Measurements from ENCODE around the gene MRPL9.

MRPL9 gene

GRCh38 chr1:151763990-151764389 lies 694 bp upstream of the MRPL9 start:
- Histone ChIP-seq H3K18ac (ENCODE audit: low read length) (no peak overlapping the region), H2BK15ac (ENCODE audit: low read length) (no peak overlapping the region), H4K8ac (ENCODE audit: low read depth, low read length) (no peak overlapping the region), H2AK5ac (ENCODE audit: low read depth, low read length) (no peak overlapping the region), H3K9ac (ENCODE audit: low read depth, low read length, poor library complexity) (no peak overlapping the region), H3K79me1 (ENCODE audit: low read depth, low read length) (no peaks in the 10 kb centered on the region), H2BK5ac (ENCODE audit: low read length) (no peak overlapping the region), H3K14ac (ENCODE audit: low read length) (no peak overlapping the region), H2BK12ac (ENCODE audit: low read length) (no peak overlapping the region), H2BK120ac (ENCODE audit: low read depth, low read length) (no peak overlapping the region), H3K4me2 (ENCODE audit: insufficient read depth, low read length, poor library complexity, severe bottlenecking) (peak overlapping the region; percentile 77), H3K36me3 (replicated peaks in 1 of 2; ENCODE audit: control insufficient read depth in 2 of 2, insufficient read depth in 2 of 2, low read length in 2 of 2) (peaks cover 14 to 34% of the 10 kb centered on the region in 2 donors), H3K9me3 (replicated peaks in 1 of 2; ENCODE audit: control insufficient read depth in 2 of 2, insufficient read depth in 1 of 2, low read depth in 1 of 2, low read length in 2 of 2) (no peaks in the 10 kb centered on the region), H3K27ac (replicated peaks; ENCODE audit: low read length) (no peak overlapping the region), H3K23ac (ENCODE audit: low read depth, low read length, poor library complexity) (no peak overlapping the region), H2AFZ (ENCODE audit: low read length) (peak overlapping the region; percentile 85), H4K91ac (ENCODE audit: low read depth, low read length, poor library complexity) (no peak overlapping the region), H3K27me3 (ENCODE audit: control insufficient read depth in 3 of 3, insufficient read depth in 3 of 3, low read depth in 1 of 3, low read length in 3 of 3) (no peaks in the 10 kb centered on the region), H3K4ac (ENCODE audit: low read length) (no peak overlapping the region), H3K4me1 (ENCODE audit: control insufficient read depth in 2 of 2, insufficient read depth in 1 of 2, low read depth in 1 of 2, low read length in 2 of 2) (peaks cover 3 to 4% of the 10 kb centered on the region in 2 donors), H3K4me3 (ENCODE audit: low read length in 2 of 2) (peak overlapping the region in 1 of 2 donors; percentile 78)
- no peak for DNase-seq (ENCODE audit: low spot score)
- WGBS, 2 donors (ENCODE audit: extremely low coverage in 2 of 2, insufficient read length in 2 of 2, insufficient replicate concordance in 1 of 2): 100% methylated on average over 2 of the region's 10 CpGs; no CpG with 5 or more reads in 1 of the 2 donors

GRCh38 chr1:151760597-151761385 lies 2.5 kb downstream of the MRPL9 start:
- H3K18ac ChIP-seq (ENCODE audit: low read length): no peak overlapping the region
- no peak overlapping the region for H3K4me3 ChIP-seq (ENCODE audit: low read length in 2 of 2)
- H3K4ac ChIP-seq (ENCODE audit: low read length): no peak overlapping the region
- no peak overlapping the region for H2BK15ac ChIP-seq (ENCODE audit: low read length)
- no peak overlapping the region for H2BK5ac ChIP-seq (ENCODE audit: low read length)
- H3K4me2 ChIP-seq (ENCODE audit: insufficient read depth, low read length, poor library complexity, severe bottlenecking): no peak overlapping the region
- no CpG with 5 or more reads among the region's 7 CpGs for WGBS, 2 donors (ENCODE audit: extremely low coverage in 2 of 2, insufficient read length in 2 of 2, insufficient replicate concordance in 1 of 2)
- H3K4me1 ChIP-seq (ENCODE audit: control insufficient read depth in 2 of 2, insufficient read depth in 1 of 2, low read depth in 1 of 2, low read length in 2 of 2): peaks cover 3 to 4% of the 10 kb centered on the region in 2 donors
- no peak overlapping the region for H2BK12ac ChIP-seq (ENCODE audit: low read length)
- no peak overlapping the region for H2AFZ ChIP-seq (ENCODE audit: low read length)
- H3K9ac ChIP-seq (ENCODE audit: low read depth, low read length, poor library complexity): no peak overlapping the region
- no peak overlapping the region for H3K23ac ChIP-seq (ENCODE audit: low read depth, low read length, poor library complexity)
- no peaks in the 10 kb centered on the region for H3K79me1 ChIP-seq (ENCODE audit: low read depth, low read length)
- no peak overlapping the region for H3K14ac ChIP-seq (ENCODE audit: low read length)
- H3K36me3 ChIP-seq (replicated peaks in 1 of 2; ENCODE audit: control insufficient read depth in 2 of 2, insufficient read depth in 2 of 2, low read length in 2 of 2): peaks cover 20 to 60% of the 10 kb centered on the region in 2 donors
- no peak overlapping the region for H2BK120ac ChIP-seq (ENCODE audit: low read depth, low read length)
- no peak overlapping the region for H4K8ac ChIP-seq (ENCODE audit: low read depth, low read length)
- no peaks in the 10 kb centered on the region for H3K9me3 ChIP-seq (replicated peaks in 1 of 2; ENCODE audit: control insufficient read depth in 2 of 2, insufficient read depth in 1 of 2, low read depth in 1 of 2, low read length in 2 of 2)
- H3K27me3 ChIP-seq (ENCODE audit: control insufficient read depth in 3 of 3, insufficient read depth in 3 of 3, low read depth in 1 of 3, low read length in 3 of 3): no peaks in the 10 kb centered on the region
- DNase-seq (ENCODE audit: low spot score): no peak
- no peak overlapping the region for H4K91ac ChIP-seq (ENCODE audit: low read depth, low read length, poor library complexity)
- H3K27ac ChIP-seq (replicated peaks; ENCODE audit: low read length): no peak overlapping the region
- no peak overlapping the region for H2AK5ac ChIP-seq (ENCODE audit: low read depth, low read length)

DNA sequence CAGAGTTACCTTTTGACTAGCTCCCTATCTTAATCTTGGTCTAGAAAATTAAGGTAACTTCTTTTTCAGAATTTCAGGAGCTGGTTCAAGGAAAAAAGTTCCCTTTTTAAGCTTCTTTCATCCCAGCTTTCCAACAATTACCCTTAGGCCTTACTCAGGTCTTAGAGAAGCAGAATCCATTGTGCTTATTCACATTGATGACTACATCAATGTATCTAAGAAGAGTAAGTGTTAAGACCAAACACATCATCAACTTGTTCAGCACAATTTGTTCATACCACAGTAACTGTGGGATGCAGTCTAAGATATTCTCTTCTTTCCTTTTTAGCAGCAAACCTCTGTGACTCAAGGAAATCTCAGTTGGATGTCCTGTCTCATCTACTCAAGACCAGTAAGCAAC lies 4.1 kb downstream of the MRPL9 start:
- no peaks in the 10 kb centered on the region for H3K9me3 ChIP-seq (replicated peaks in 1 of 2; ENCODE audit: control insufficient read depth in 2 of 2, insufficient read depth in 1 of 2, low read depth in 1 of 2, low read length in 2 of 2)
- no peak overlapping the region for H4K8ac ChIP-seq (ENCODE audit: low read depth, low read length)
- H2BK15ac ChIP-seq (ENCODE audit: low read length): no peak overlapping the region
- no peak overlapping the region for H3K9ac ChIP-seq (ENCODE audit: low read depth, low read length, poor library complexity)
- H3K4me3 ChIP-seq (ENCODE audit: low read length in 2 of 2): no peak overlapping the region
- H3K4me1 ChIP-seq (ENCODE audit: control insufficient read depth in 2 of 2, insufficient read depth in 1 of 2, low read depth in 1 of 2, low read length in 2 of 2): peaks cover 3 to 4% of the 10 kb centered on the region in 2 donors
- peaks cover 20 to 60% of the 10 kb centered on the region in 2 donors for H3K36me3 ChIP-seq (replicated peaks in 1 of 2; ENCODE audit: control insufficient read depth in 2 of 2, insufficient read depth in 2 of 2, low read length in 2 of 2)
- no peak for DNase-seq (ENCODE audit: low spot score)
- no peak overlapping the region for H3K23ac ChIP-seq (ENCODE audit: low read depth, low read length, poor library complexity)
- no peak overlapping the region for H2AK5ac ChIP-seq (ENCODE audit: low read depth, low read length)
- H2BK5ac ChIP-seq (ENCODE audit: low read length): no peak overlapping the region
- H3K4ac ChIP-seq (ENCODE audit: low read length): no peak overlapping the region
- H3K18ac ChIP-seq (ENCODE audit: low read length): no peak overlapping the region
- H2BK120ac ChIP-seq (ENCODE audit: low read depth, low read length): no peak overlapping the region
- no peak overlapping the region for H3K4me2 ChIP-seq (ENCODE audit: insufficient read depth, low read length, poor library complexity, severe bottlenecking)
- no peak overlapping the region for H2AFZ ChIP-seq (ENCODE audit: low read length)
- no peak overlapping the region for H2BK12ac ChIP-seq (ENCODE audit: low read length)
- H3K27ac ChIP-seq (replicated peaks; ENCODE audit: low read length): no peak overlapping the region
- H3K79me1 ChIP-seq (ENCODE audit: low read depth, low read length): no peaks in the 10 kb centered on the region
- H3K27me3 ChIP-seq (ENCODE audit: control insufficient read depth in 3 of 3, insufficient read depth in 3 of 3, low read depth in 1 of 3, low read length in 3 of 3): no peaks in the 10 kb centered on the region
- no peak overlapping the region for H3K14ac ChIP-seq (ENCODE audit: low read length)
- no peak overlapping the region for H4K91ac ChIP-seq (ENCODE audit: low read depth, low read length, poor library complexity)

GRCh38 chr1:151756291-151756690 lies 7.0 kb downstream of the MRPL9 start:
- no peak overlapping the region for H3K4me2 ChIP-seq (ENCODE audit: insufficient read depth, low read length, poor library complexity, severe bottlenecking)
- H3K9ac ChIP-seq (ENCODE audit: low read depth, low read length, poor library complexity): no peak overlapping the region
- no peak overlapping the region for H4K8ac ChIP-seq (ENCODE audit: low read depth, low read length)
- H3K27me3 ChIP-seq (ENCODE audit: control insufficient read depth in 3 of 3, insufficient read depth in 3 of 3, low read depth in 1 of 3, low read length in 3 of 3): no peaks in the 10 kb centered on the region
- H3K4ac ChIP-seq (ENCODE audit: low read length): no peak overlapping the region
- H3K9me3 ChIP-seq (replicated peaks in 1 of 2; ENCODE audit: control insufficient read depth in 2 of 2, insufficient read depth in 1 of 2, low read depth in 1 of 2, low read length in 2 of 2): no peaks in the 10 kb centered on the region
- no peaks in the 10 kb centered on the region for H3K79me1 ChIP-seq (ENCODE audit: low read depth, low read length)
- no peak overlapping the region for H4K91ac ChIP-seq (ENCODE audit: low read depth, low read length, poor library complexity)
- no CpG with 5 or more reads among the region's 1 CpG for WGBS, 2 donors (ENCODE audit: extremely low coverage in 2 of 2, insufficient read length in 2 of 2, insufficient replicate concordance in 1 of 2)
- no peak for DNase-seq (ENCODE audit: low spot score)
- no peak overlapping the region for H2BK15ac ChIP-seq (ENCODE audit: low read length)
- no peak overlapping the region for H2BK120ac ChIP-seq (ENCODE audit: low read depth, low read length)
- no peak overlapping the region for H3K14ac ChIP-seq (ENCODE audit: low read length)
- H3K27ac ChIP-seq (replicated peaks; ENCODE audit: low read length): no peak overlapping the region
- no peak overlapping the region for H2BK12ac ChIP-seq (ENCODE audit: low read length)
- H3K4me1 ChIP-seq (ENCODE audit: control insufficient read depth in 2 of 2, insufficient read depth in 1 of 2, low read depth in 1 of 2, low read length in 2 of 2): no peaks in the 10 kb centered on the region
- H3K23ac ChIP-seq (ENCODE audit: low read depth, low read length, poor library complexity): no peak overlapping the region
- no peak overlapping the region for H3K18ac ChIP-seq (ENCODE audit: low read length)
- H3K36me3 ChIP-seq (replicated peaks in 1 of 2; ENCODE audit: control insufficient read depth in 2 of 2, insufficient read depth in 2 of 2, low read length in 2 of 2): peaks cover 16 to 48% of the 10 kb centered on the region in 2 donors
- H2BK5ac ChIP-seq (ENCODE audit: low read length): no peak overlapping the region
- no peak overlapping the region for H2AK5ac ChIP-seq (ENCODE audit: low read depth, low read length)
- no peak overlapping the region for H3K4me3 ChIP-seq (ENCODE audit: low read length in 2 of 2)
- H2AFZ ChIP-seq (ENCODE audit: low read length): no peak overlapping the region

All from neuronal stem cell (in vitro differentiated cells).